Effector memory CD8-positive, alpha-beta T cell (primary cell): Measurements from ENCODE around the gene CNKSR3.

Experiments used
- ATAC-seq: fragments of 150-1000 bp; cut with Tn5 transposase; replicated peaks from 2 replicates; pipeline ENCODE4 v1.10.0; 2021; ENCODE audit warnings: mild to moderate bottlenecking, moderate library complexity
- DNase-seq, 3 experiments: peaks; one replicate each; pipeline ENCODE4 v3.0.0; 2021
- H3K27ac Mint-ChIP-seq, 2 donors: one replicate each; pipeline ENCODE4 v1.8.0; 2022; ENCODE audit warnings: mild to moderate bottlenecking in 2 of 2, mixed read lengths in 2 of 2, moderate library complexity in 2 of 2
- H3K27me3 Mint-ChIP-seq, 2 donors: one replicate each; pipeline ENCODE4 v1.8.0; 2022; ENCODE audit warnings: mixed read lengths in 2 of 2
- H3K36me3 Mint-ChIP-seq: one replicate; pipeline ENCODE4 v1.8.0; 2022; ENCODE audit warnings: mild to moderate bottlenecking, moderate library complexity, mixed read lengths; ENCODE audit not compliant: insufficient read depth
- H3K4me1 Mint-ChIP-seq, 2 donors: one replicate each; pipeline ENCODE4 v1.8.0; 2022; ENCODE audit warnings: low read depth in 2 of 2, mixed read lengths in 2 of 2
- H3K4me3 Mint-ChIP-seq, 2 donors: one replicate each; pipeline ENCODE4 v1.8.0; 2022; ENCODE audit warnings: mild to moderate bottlenecking in 2 of 2, mixed read lengths in 2 of 2, moderate library complexity in 2 of 2
- H3K9me3 Mint-ChIP-seq, 2 donors: one replicate each; pipeline ENCODE4 v1.8.0; 2022; ENCODE audit warnings: mixed read lengths in 2 of 2

CNKSR3 gene

DNA sequence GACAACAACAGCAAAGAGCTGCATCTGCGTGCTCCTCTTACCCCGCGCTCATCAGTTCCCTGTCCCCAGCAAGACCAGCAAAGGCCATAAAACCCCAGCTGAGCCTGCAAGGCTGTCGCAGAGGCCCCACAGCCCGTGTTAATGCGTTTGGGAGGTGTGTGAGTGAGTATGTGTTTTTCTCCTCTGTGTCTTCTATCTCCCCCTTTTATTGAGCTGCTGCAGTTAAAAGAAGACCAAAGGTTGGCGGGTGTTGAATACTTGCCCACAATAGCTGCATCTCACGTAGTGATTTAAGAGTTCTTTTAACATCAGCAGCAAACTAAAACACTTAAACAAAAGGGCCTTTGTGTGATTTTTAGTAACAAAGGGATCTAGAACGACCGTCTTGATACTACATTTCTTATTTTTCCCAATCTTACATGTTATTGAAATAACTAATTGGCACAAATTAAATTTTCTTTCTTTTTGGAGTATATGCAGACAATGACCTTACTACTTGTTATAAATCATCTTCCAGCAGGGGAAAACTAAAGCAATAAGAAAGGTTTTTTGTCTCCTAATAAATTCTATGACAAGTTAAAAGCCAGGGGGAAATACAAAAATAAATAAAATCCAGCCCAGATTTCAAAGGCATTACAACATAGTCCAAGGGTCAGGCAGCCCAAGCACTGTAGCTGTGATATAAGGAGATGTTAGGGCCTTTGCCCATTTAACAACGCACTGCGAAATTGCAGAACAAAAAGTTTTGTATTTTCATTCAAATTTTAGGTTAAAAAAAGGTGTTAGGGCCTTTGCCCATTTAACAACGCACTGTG lies 27.2 kb upstream of the CNKSR3 start:
- Mint-ChIP-seq H3K4me1 (no peaks in the 10 kb centered on the region), H3K27ac (no peak overlapping the region), H3K36me3 (no peaks in the 10 kb centered on the region), H3K27me3 (peaks cover 17% of the 10 kb centered on the region in 2 donors), H3K4me3 (no peak overlapping the region), H3K9me3 (no peaks in the 10 kb centered on the region)
- ATAC-seq (no peak), DNase-seq (no peak)

DNA sequence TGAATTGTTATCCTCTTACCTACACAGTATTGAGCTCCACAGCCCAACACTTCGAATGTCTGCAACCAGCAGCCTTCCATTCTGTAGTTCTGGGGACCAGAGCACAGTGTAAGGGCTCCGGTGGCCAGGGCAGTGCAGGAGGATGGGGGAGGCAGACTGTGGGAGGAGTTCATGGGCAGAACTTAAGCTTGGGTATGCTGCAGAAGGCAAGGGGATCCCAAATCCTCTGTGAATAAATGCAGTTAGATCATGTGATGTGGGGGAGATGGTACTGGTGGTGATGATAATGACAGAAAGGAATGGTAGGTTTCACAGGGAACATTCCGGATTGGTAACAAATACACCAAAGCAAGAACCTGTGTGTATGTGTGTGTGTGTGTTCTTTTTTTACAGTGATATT lies 26.5 kb upstream of the CNKSR3 start:
- Mint-ChIP-seq H3K27ac (no peak overlapping the region), H3K27me3 (peaks cover 17% of the 10 kb centered on the region in 2 donors), H3K9me3 (no peaks in the 10 kb centered on the region), H3K4me1 (no peaks in the 10 kb centered on the region), H3K4me3 (no peak overlapping the region), H3K36me3 (no peaks in the 10 kb centered on the region)
- DNase-seq (no peak), ATAC-seq (no peak)

DNA sequence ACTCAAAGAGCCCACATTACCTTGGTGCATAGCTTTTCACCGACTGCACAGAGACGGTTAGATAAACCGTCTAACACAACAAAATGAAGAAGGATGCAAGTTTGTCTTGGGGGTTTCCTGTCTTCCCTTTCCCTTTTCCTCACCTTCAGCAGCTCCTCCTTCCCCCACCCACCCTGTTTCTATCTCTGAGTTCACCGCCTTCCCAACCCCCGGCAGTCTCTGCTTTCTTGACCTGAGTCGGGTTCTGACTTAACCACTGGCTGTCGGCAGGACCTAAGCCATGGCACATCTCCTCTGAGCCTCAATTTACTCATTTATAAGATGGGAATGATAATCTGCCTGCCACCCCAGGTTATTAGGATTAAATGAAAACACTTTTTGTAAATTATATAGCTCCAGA lies 25.8 kb upstream of the CNKSR3 start:
- no peak for DNase-seq
- H3K27me3 Mint-ChIP-seq: peaks cover 17% of the 10 kb centered on the region in 2 donors
- H3K36me3 Mint-ChIP-seq: no peaks in the 10 kb centered on the region
- no peaks in the 10 kb centered on the region for H3K4me1 Mint-ChIP-seq
- no peak for ATAC-seq
- no peak overlapping the region for H3K27ac Mint-ChIP-seq
- H3K4me3 Mint-ChIP-seq: no peak overlapping the region
- no peaks in the 10 kb centered on the region for H3K9me3 Mint-ChIP-seq

DNA sequence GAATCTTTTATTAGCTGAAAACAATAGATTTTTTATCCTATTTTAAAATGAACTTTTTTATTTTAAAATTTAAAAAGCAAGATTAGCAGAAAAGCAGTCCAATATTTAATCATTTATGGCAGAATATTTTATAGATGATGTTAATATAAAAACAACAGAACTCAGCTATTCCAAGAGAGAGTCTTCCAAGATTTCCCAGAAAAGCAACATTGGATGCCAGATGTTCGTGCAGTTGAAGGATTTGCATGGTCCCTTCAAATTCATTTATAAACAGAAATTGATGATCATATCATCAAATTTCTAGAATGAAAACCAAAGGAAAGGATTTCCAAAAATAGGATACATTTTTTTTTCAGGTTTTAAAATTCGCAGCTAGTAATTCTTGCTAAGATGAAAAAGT lies 25.4 kb upstream of the CNKSR3 start:
- no peaks in the 10 kb centered on the region for H3K4me1 Mint-ChIP-seq
- no peaks in the 10 kb centered on the region for H3K36me3 Mint-ChIP-seq
- H3K4me3 Mint-ChIP-seq: no peak overlapping the region
- peaks cover 17% of the 10 kb centered on the region in 2 donors for H3K27me3 Mint-ChIP-seq
- no peaks in the 10 kb centered on the region for H3K9me3 Mint-ChIP-seq
- no peak overlapping the region for H3K27ac Mint-ChIP-seq
- DNase-seq (no peak), ATAC-seq (no peak)

DNA sequence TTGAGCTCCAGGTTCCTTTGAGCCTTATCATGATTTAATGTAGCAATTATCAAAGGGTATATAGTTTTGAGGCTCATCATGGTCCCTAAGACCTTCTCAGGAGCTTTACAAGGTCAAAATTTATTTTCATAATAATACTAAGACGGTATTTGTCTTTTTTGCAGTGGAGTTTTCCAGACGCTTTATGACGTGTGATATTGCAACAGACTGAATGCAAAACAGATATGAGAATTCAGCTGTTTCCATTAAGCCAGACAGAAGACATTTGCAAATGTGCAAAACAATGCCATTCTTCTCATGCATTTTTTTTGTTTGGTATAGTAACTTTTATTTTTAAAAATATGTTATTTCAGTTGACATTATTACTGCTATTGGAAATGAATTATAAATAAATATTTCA lies 24.7 kb upstream of the CNKSR3 start:
- no peaks in the 10 kb centered on the region for H3K9me3 Mint-ChIP-seq
- H3K4me1 Mint-ChIP-seq: no peaks in the 10 kb centered on the region
- no peak overlapping the region for H3K4me3 Mint-ChIP-seq
- H3K27ac Mint-ChIP-seq: no peak overlapping the region
- DNase-seq (no peak), ATAC-seq (no peak)
- H3K36me3 Mint-ChIP-seq: no peaks in the 10 kb centered on the region
- H3K27me3 Mint-ChIP-seq: peaks cover 17% of the 10 kb centered on the region in 2 donors

DNA sequence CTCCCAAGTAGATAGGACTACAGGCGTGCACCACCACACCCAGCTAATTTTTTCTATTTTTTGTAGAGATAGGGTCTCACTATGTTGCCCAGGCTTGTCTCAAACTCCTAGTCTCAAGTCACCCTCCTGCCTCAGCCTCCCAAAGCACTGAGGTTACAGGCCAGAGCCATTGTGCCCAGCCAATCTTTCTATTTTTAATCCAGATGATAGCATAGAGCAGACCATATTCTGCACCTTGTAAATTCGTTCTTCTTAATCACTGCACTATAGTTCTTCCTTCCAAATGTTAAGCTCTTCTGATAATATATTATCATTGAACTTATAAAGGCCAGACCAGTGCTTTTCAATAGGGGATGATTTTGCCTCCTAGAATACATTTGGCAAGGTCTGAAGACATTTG lies 24.0 kb upstream of the CNKSR3 start:
- H3K9me3 Mint-ChIP-seq: no peaks in the 10 kb centered on the region
- peaks cover 17% of the 10 kb centered on the region in 2 donors for H3K27me3 Mint-ChIP-seq
- H3K4me1 Mint-ChIP-seq: no peaks in the 10 kb centered on the region
- ATAC-seq: no peak
- no peak overlapping the region for H3K4me3 Mint-ChIP-seq
- H3K27ac Mint-ChIP-seq: no peak overlapping the region
- DNase-seq: no peak
- no peaks in the 10 kb centered on the region for H3K36me3 Mint-ChIP-seq

DNA sequence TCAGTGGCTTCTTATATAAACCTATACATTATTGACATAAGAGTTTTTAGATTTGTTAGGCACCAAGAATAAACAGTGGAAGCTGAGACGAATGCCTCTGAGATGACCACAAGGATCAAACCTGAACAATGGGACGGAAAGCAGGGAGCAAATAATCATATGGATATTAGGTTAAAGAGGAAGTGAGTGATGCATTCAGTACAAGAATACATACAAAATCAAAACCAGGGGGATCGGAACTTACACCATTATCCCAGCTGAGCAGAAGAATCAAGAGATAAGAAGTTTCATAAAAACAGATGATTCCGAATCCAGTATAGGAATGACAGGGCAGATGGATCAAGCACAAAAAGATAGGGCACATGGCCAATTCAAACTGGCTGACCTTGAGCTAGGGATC lies 21.9 kb upstream of the CNKSR3 start:
- peaks cover 12 to 20% of the 10 kb centered on the region in 2 donors for H3K27me3 Mint-ChIP-seq
- H3K4me1 Mint-ChIP-seq: no peaks in the 10 kb centered on the region
- ATAC-seq (no peak), DNase-seq (no peak)
- H3K27ac Mint-ChIP-seq: no peak overlapping the region
- H3K36me3 Mint-ChIP-seq: no peaks in the 10 kb centered on the region
- H3K9me3 Mint-ChIP-seq: no peaks in the 10 kb centered on the region
- no peak overlapping the region for H3K4me3 Mint-ChIP-seq

DNA sequence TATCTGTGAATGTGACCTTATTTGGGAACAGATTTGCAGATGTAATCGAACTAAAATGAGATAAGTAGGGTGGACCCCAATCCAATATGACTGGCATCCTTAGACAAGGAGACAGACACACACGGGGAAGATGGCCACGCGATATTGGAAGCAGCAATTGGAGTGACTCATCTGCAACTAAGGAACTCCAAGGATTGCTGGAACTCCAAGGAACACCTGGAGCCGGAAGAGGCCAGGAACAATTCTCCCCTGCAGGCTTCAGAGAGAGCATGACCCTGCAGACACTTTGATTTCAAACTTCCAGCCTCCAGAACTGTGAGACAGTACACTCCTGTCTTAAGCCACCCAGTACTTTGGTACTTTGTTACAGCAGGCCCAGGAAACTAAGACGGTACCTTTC lies 19.5 kb upstream of the CNKSR3 start:
- Mint-ChIP-seq H3K9me3 (no peaks in the 10 kb centered on the region), H3K4me3 (no peak overlapping the region), H3K27ac (no peak overlapping the region), H3K4me1 (no peaks in the 10 kb centered on the region), H3K36me3 (no peaks in the 10 kb centered on the region), H3K27me3 (peaks cover 0 to 8% of the 10 kb centered on the region in 2 donors)
- DNase-seq (no peak), ATAC-seq (no peak)

DNA sequence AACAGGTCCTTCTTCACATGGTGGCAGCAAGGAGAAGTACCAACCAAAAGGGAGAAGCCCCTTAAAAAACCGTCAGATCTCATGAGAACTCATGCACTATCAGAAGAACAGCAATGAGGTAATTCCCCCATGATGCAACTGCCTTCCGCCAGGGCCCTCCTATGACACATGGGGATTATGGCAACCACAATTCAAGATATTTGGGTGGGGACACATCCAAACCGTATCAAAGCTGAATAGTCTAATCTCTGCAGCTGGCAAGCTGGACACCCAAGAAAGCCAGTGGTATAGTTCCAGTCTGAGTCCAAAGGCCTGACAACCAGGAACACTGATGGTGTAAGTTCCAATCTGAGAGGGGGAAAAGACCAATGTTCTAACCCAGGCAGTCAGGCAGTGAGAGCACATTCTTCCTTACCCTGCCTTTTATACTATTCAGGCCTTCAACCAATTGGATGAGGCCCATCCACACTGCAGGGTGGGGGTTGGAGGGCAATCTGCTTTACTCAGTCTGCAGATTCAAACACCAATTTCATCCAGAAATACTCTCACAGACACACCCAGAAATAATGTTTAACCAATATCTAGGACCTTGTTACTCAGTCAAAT lies 17.9 kb upstream of the CNKSR3 start:
- ATAC-seq: no peak
- Mint-ChIP-seq H3K9me3 (peaks cover 0 to 2% of the 10 kb centered on the region in 2 donors), H3K27ac (no peak overlapping the region)

DNA sequence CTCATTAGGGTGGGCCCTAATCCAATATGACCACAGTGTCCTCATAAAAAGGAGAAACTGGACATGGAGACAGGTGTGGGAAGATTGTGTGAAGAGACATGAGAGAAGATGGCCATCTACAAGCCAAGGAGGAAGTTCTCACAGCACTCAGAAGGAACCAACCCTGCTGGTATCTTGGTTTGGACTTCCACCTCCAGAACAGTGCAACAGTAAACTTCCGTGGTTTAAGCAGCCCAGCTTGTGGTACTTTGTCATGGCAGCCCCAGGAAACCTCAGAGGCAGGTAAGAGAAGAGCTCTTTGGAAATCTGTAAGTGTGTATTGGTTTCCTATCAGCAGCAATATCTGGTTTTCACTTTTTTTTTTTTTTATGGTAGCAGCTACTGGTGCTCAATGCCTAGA lies 16.5 kb upstream of the CNKSR3 start:
- H3K9me3 Mint-ChIP-seq: peaks cover 0 to 2% of the 10 kb centered on the region in 2 donors
- peaks cover 0 to 8% of the 10 kb centered on the region in 2 donors for H3K27me3 Mint-ChIP-seq
- no peak for DNase-seq
- no peaks in the 10 kb centered on the region for H3K36me3 Mint-ChIP-seq
- no peaks in the 10 kb centered on the region for H3K4me1 Mint-ChIP-seq
- no peak overlapping the region for H3K27ac Mint-ChIP-seq
- no peak for ATAC-seq
- H3K4me3 Mint-ChIP-seq: no peak overlapping the region

More for the DNA sequence above, 17.9 kb upstream of the CNKSR3 start:
- Mint-ChIP-seq H3K4me1 (no peaks in the 10 kb centered on the region), H3K4me3 (no peak overlapping the region), H3K27me3 (peaks cover 0 to 8% of the 10 kb centered on the region in 2 donors), H3K36me3 (no peaks in the 10 kb centered on the region)
- no peak for DNase-seq

DNA sequence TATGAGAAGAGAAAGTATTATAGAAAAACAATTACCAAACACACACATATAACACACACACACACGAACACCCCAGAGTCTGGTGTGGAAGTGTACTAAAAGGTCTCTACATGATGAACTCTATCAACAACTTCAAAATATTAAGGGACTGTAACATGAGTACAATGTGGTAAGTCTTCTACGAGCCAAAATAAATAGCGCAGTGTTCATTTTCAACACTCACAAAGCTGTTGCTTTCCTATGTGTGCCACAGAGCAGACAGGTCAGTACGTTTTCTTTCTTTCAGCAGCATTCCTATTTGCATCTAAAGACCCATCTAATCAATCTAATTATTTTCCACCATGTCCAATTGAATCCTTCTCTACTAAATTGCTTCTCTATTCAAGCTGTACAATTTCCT lies 12.1 kb upstream of the CNKSR3 start:
- no peak for ATAC-seq
- no peak overlapping the region for H3K4me3 Mint-ChIP-seq
- peaks cover 0 to 2% of the 10 kb centered on the region in 2 donors for H3K9me3 Mint-ChIP-seq
- H3K27me3 Mint-ChIP-seq: peaks cover 4 to 8% of the 10 kb centered on the region in 2 donors
- H3K27ac Mint-ChIP-seq: no peak overlapping the region
- DNase-seq: no peak
- no peaks in the 10 kb centered on the region for H3K36me3 Mint-ChIP-seq
- H3K4me1 Mint-ChIP-seq: no peaks in the 10 kb centered on the region

DNA sequence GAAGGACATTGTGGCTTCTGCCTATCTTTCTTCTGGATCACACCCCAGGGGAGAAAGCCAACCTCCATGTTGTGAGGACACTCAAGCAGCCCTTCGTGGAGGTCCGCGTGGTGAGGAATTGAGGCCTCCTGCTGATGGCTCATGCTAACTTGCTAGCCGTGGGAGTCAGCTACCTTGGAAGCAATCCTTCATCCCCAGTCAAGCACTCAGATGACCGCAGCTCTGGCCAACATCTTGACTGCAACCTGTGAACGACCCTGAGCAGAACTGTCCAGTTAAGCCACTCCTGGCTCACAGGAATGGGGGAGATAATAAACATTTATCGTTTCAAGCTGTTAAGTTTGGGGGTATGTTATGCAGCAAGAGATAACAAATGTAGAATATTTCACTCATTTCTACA lies 10.9 kb upstream of the CNKSR3 start:
- Mint-ChIP-seq H3K4me1 (no peaks in the 10 kb centered on the region), H3K4me3 (no peak overlapping the region), H3K27me3 (peaks cover 8 to 14% of the 10 kb centered on the region in 2 donors), H3K36me3 (no peaks in the 10 kb centered on the region), H3K9me3 (peaks cover 0 to 2% of the 10 kb centered on the region in 2 donors), H3K27ac (no peak overlapping the region)
- no peak for ATAC-seq
- DNase-seq: no peak

DNA sequence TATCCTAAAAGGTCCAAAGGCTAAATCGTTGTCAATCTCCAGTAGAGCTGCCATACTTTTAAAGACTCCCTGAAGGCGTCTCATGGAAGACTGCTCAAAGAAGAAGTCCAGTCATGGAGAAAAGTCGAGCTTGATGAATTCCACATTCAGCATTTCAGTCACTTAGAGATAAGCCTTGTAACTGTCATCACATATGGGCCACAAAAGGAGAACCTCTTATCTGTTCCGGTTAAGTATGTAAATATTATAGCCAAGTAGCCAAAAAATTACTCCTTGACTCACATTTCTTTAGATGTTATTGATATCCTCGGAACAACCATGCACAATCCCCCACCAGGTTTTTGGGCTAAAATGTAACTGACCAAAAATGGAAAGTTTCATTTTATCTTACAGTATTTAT lies 9.8 kb upstream of the CNKSR3 start:
- ATAC-seq (no peak), DNase-seq (no peak)
- Mint-ChIP-seq H3K36me3 (no peaks in the 10 kb centered on the region), H3K4me1 (no peaks in the 10 kb centered on the region), H3K27ac (no peak overlapping the region), H3K27me3 (peaks cover 15 to 25% of the 10 kb centered on the region in 2 donors), H3K9me3 (peaks cover 0 to 2% of the 10 kb centered on the region in 2 donors), H3K4me3 (no peak overlapping the region)

DNA sequence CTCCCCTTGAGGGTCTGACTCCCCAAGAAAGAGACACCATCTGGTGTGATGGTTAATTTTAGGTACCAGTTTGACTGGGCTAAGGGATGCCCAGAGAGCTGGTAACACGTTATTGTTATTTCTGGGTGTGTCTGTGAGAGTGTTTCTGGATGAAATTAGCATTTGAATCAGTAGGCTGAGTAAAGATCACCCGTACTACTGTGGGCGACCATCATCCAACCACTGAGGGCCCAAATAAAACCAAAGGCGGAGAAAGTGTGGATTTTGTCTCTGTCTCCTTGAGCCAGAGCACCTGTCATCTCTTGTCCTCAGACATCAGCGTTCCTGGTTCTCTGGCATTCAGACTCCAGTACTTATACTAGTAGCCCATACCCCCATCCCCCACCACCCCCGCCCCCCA lies 7.9 kb upstream of the CNKSR3 start:
- DNase-seq (no peak), ATAC-seq (no peak)
- H3K4me3 Mint-ChIP-seq: no peak overlapping the region
- H3K4me1 Mint-ChIP-seq: no peaks in the 10 kb centered on the region
- H3K27ac Mint-ChIP-seq: no peak overlapping the region
- H3K9me3 Mint-ChIP-seq: no peaks in the 10 kb centered on the region
- no peaks in the 10 kb centered on the region for H3K36me3 Mint-ChIP-seq
- peaks cover 17 to 30% of the 10 kb centered on the region in 2 donors for H3K27me3 Mint-ChIP-seq
